Ascending aorta (tissue), 2 donors: ENCODE measurements around the gene B3GALNT2. TPM values are rescaled to one million over a fixed set of nuclear protein-coding genes. Genes with fewer than 3 reads are reported as not detected.

ENCODE experiments used
- DNase-seq, 2 donors: peaks; one replicate each; pipeline ENCODE4 v3.0.0-alpha.2; 2019; ENCODE audit warnings: low spot score in 2 of 2
- H3K27ac ChIP-seq, 2 donors: fragments of 200-600 bp; sonication (generic); one replicate each; pipeline ENCODE4 v1.5.1; 2016 to 2017; ENCODE audit warnings: mild to moderate bottlenecking in 1 of 2
- H3K27me3 ChIP-seq: fragments of 200-600 bp; sonication (generic); one replicate; pipeline ENCODE4 v1.5.1; 2017
- H3K36me3 ChIP-seq, 2 donors: fragments of 200-600 bp; sonication (generic); one replicate each; pipeline ENCODE4 v1.5.1; 2016
- H3K4me1 ChIP-seq, 2 donors: fragments of 200-600 bp; sonication (generic); one replicate each; pipeline ENCODE4 v1.5.1; 2016 to 2017; ENCODE audit warnings: mild to moderate bottlenecking in 1 of 2
- H3K4me3 ChIP-seq, 2 donors: fragments of 200-600 bp; sonication (generic); one replicate each; pipeline ENCODE4 v1.5.1; 2016 to 2017; ENCODE audit warnings: mild to moderate bottlenecking in 1 of 2
- H3K9me3 ChIP-seq, 2 donors: fragments of 200-600 bp; sonication (generic); one replicate each; pipeline ENCODE4 v1.5.1; 2016
- intact Hi-C: fragments of 100-400 bp; cut with DNase I; formaldehyde crosslinking; loops from one replicate; pipeline ENCODE4 v1.15.1; 2023
- total RNA-seq: library from RNA; depleted of rRNA; stranded (reverse); fragments of >200 nt; gene quantifications from one replicate; pipeline ENCODE4 v1.1.0, GENCODE V29; 2016
- TF ChIP-seq, protein P1 (sequence below), 3 experiments: fragments of 200-600 bp in 2 of 3; fragments of 450-650 bp in 1 of 3; sonication (generic) in 2 of 3; IDR thresholded peaks; one replicate each; pipeline ENCODE4 v1.5.1; 2016 to 2019; ENCODE audit warnings: antibody characterized with exemption in 3 of 3, mild to moderate bottlenecking in 1 of 3, moderate library complexity in 1 of 3

Gene B3GALNT2
- total RNA-seq, 1 donor from 2014 or later = 54.2 TPM

- intact Hi-C loops = loop anchor here (5.0 to 10.0 kb wide), 2 partner anchors 400 to 923 kb away; no protein-coding TSS in a partner anchor
- peaks cover 0 to 2% of the 10 kb centered on the region in 2 donors for H3K4me1 ChIP-seq
- no peaks in the 10 kb centered on the region for H3K9me3 ChIP-seq
- no peak overlapping the region for H3K27ac ChIP-seq
- no peaks in the 10 kb centered on the region for H3K36me3 ChIP-seq
- H3K27me3 ChIP-seq = no peaks in the 10 kb centered on the region
- no peak for DNase-seq
- no peak overlapping the region for H3K4me3 ChIP-seq
- TF ChIP-seq, protein P1, sequence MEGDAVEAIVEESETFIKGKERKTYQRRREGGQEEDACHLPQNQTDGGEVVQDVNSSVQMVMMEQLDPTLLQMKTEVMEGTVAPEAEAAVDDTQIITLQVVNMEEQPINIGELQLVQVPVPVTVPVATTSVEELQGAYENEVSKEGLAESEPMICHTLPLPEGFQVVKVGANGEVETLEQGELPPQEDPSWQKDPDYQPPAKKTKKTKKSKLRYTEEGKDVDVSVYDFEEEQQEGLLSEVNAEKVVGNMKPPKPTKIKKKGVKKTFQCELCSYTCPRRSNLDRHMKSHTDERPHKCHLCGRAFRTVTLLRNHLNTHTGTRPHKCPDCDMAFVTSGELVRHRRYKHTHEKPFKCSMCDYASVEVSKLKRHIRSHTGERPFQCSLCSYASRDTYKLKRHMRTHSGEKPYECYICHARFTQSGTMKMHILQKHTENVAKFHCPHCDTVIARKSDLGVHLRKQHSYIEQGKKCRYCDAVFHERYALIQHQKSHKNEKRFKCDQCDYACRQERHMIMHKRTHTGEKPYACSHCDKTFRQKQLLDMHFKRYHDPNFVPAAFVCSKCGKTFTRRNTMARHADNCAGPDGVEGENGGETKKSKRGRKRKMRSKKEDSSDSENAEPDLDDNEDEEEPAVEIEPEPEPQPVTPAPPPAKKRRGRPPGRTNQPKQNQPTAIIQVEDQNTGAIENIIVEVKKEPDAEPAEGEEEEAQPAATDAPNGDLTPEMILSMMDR (IDR thresholded peaks at IDR 0.05) = no peak
Observed at GRCh38 chr1:235507623-235508022, 3.4 kb upstream of the B3GALNT2 start.

DNA sequence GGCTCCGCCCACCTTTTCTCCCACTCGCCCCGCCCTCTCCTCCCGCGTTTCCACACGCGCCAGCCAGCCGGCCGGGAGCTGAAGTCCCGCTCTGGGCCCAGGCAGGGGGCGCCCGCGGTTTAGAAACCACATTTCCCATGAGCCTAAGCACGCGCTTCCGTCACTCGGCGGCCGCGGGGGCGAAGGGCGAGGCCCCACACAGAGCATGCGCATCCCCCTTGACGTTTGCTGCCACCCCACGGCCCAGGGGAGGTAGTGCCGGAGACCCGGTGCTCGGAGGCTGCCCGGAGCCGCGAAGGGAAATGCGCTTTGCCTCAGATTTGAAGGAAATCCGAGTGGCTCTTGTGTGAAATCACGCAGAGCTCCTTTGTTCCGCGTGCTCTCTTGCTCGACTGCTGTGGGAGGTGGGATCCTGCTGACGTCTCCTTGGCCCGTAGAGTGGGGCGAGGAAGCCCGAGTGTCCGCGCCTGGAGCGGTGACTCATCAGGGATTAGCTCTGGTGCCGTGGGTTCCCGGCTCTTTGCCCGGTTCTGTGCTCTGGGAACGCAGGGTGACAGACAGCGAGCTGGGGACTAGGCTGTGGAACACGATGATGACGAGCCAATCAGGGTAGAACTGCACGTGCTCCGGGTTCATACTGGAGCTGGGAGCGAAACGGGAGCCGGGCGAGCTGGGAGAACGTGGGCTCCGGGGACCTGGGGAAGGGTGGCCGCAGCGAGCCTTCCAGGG is 406 bp upstream of the B3GALNT2 start:
- Histone ChIP-seq H3K4me1 (peaks cover 0 to 20% of the 10 kb centered on the region in 2 donors), H3K9me3 (no peaks in the 10 kb centered on the region), H3K27ac (peak overlapping the region; percentile 98 to 99), H3K27me3 (no peaks in the 10 kb centered on the region), H3K4me3 (peak overlapping the region; percentile 75 to 94), H3K36me3 (no peaks in the 10 kb centered on the region)
- peak; percentile 94 to 100 for DNase-seq
- TF ChIP-seq, protein P1 (IDR thresholded peaks at IDR 0.05) = peak; percentile 82 to 95 (median 94)
- intact Hi-C loops = loop anchor here (1.0 to 10.0 kb wide), 13 partner anchors 137 to 1293 kb away; partner anchors contain the start of genes ARID4B, COA6, ERO1B and GGPS1

- Histone ChIP-seq H3K27ac (peak overlapping the region; percentile 98 to 99), H3K9me3 (no peaks in the 10 kb centered on the region), H3K4me3 (peak overlapping the region; percentile 75 to 94), H3K4me1 (peaks cover 0 to 20% of the 10 kb centered on the region in 2 donors), H3K27me3 (no peaks in the 10 kb centered on the region), H3K36me3 (no peaks in the 10 kb centered on the region)
- peak in 1 of 2 donors; percentile 81 for DNase-seq
- TF ChIP-seq, protein P1 (IDR thresholded peaks at IDR 0.05) = no peak
- intact Hi-C loops = loop anchor here (1.0 to 10.0 kb wide), 12 partner anchors 136 to 1294 kb away; partner anchors contain the start of genes ARID4B, COA6, ERO1B and GGPS1
Observed at GRCh38 chr1:235503403-235504121, 690 bp downstream of the B3GALNT2 start.

DNA sequence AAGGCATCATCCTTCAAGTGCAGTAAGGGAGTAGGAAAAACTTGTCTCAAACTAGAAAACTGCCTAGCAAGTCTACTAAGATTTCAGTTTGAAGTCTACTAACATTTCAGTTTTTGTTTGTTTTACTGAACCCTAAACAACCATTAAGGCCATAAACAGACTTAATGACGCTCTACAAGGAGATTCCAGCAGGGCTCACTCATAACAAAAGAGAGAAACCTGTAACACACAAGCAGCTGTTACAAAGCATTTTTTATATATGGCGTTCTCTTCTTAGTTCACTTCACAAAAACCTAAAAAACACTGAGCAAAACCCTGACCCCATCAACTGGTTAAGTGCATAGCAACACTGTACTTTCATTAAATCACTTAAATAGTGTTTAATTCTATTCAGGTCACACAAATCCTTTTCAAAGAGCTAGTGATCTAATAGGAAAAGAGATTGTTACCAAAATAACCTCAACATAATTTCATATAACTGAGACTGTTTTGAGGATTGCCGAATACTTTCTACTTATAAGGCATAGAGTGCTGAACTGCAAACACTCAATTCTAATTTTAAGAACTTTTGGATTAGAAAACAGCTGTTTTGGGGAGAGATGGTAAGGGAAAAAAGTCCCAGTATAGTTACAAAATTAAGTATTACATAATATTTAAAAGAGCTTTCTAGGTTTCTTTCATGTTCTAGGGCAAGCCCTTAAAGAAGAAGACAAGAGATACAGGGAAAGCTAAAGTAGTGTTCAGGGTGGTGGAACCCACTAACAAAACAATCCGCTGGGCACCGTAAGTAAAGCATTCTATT is 1.4 kb downstream of the B3GALNT2 start:
- intact Hi-C loops = loop anchor here (5.0 to 10.0 kb wide), 5 partner anchors 469 to 1294 kb away; partner anchors contain the start of genes LGALS8 and MTR

More for the DNA sequence above, 1.4 kb downstream of the B3GALNT2 start:
- Histone ChIP-seq H3K36me3 (no peaks in the 10 kb centered on the region), H3K27me3 (no peaks in the 10 kb centered on the region), H3K4me3 (peak overlapping the region; percentile 75 to 94), H3K27ac (peak overlapping the region; percentile 98 to 99), H3K9me3 (no peaks in the 10 kb centered on the region), H3K4me1 (peaks cover 0 to 20% of the 10 kb centered on the region in 2 donors)
- no peak for DNase-seq
- TF ChIP-seq, protein P1 (IDR thresholded peaks at IDR 0.05) = no peak
